Measurements from ENCODE around the gene ZC3H6.
A peak's percentile ranks its signal among the peaks of the same experiment; 100 is the strongest.

ZC3H6 gene

GRCh38 chr2:112272669-112273068, 2.7 kb upstream of the ZC3H6 start:
- no peak overlapping the region for H3K27ac ChIP-seq (replicated peaks)
- no peak for DNase-seq (ENCODE audit: low read depth in 1 of 2, low spot score in 1 of 2)
- no peaks in the 10 kb centered on the region for H3K27me3 ChIP-seq (ENCODE audit: insufficient read depth, poor library complexity, severe bottlenecking)
- no peak overlapping the region for H3K4me3 ChIP-seq (replicated peaks; ENCODE audit: insufficient read depth, low read length)
- TF ChIP-seq, protein P1, sequence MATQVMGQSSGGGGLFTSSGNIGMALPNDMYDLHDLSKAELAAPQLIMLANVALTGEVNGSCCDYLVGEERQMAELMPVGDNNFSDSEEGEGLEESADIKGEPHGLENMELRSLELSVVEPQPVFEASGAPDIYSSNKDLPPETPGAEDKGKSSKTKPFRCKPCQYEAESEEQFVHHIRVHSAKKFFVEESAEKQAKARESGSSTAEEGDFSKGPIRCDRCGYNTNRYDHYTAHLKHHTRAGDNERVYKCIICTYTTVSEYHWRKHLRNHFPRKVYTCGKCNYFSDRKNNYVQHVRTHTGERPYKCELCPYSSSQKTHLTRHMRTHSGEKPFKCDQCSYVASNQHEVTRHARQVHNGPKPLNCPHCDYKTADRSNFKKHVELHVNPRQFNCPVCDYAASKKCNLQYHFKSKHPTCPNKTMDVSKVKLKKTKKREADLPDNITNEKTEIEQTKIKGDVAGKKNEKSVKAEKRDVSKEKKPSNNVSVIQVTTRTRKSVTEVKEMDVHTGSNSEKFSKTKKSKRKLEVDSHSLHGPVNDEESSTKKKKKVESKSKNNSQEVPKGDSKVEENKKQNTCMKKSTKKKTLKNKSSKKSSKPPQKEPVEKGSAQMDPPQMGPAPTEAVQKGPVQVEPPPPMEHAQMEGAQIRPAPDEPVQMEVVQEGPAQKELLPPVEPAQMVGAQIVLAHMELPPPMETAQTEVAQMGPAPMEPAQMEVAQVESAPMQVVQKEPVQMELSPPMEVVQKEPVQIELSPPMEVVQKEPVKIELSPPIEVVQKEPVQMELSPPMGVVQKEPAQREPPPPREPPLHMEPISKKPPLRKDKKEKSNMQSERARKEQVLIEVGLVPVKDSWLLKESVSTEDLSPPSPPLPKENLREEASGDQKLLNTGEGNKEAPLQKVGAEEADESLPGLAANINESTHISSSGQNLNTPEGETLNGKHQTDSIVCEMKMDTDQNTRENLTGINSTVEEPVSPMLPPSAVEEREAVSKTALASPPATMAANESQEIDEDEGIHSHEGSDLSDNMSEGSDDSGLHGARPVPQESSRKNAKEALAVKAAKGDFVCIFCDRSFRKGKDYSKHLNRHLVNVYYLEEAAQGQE (IDR thresholded peaks at IDR 0.05; ENCODE audit: insufficient replicate concordance, low read depth) = no peak
- TF ChIP-seq SPI1 (IDR thresholded peaks at IDR 0.05; ENCODE audit: borderline replicate concordance, low read depth) (no peak), POLR2AphosphoS5 (IDR thresholded peaks at IDR 0.05; ENCODE audit: low read depth) (no peak), GABPA (IDR thresholded peaks at IDR 0.05; ENCODE audit: low read depth) (no peak)
- TF ChIP-seq, protein P2, sequence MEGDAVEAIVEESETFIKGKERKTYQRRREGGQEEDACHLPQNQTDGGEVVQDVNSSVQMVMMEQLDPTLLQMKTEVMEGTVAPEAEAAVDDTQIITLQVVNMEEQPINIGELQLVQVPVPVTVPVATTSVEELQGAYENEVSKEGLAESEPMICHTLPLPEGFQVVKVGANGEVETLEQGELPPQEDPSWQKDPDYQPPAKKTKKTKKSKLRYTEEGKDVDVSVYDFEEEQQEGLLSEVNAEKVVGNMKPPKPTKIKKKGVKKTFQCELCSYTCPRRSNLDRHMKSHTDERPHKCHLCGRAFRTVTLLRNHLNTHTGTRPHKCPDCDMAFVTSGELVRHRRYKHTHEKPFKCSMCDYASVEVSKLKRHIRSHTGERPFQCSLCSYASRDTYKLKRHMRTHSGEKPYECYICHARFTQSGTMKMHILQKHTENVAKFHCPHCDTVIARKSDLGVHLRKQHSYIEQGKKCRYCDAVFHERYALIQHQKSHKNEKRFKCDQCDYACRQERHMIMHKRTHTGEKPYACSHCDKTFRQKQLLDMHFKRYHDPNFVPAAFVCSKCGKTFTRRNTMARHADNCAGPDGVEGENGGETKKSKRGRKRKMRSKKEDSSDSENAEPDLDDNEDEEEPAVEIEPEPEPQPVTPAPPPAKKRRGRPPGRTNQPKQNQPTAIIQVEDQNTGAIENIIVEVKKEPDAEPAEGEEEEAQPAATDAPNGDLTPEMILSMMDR (IDR thresholded peaks at IDR 0.05; ENCODE audit: insufficient read depth, low read length) = no peak

- DNase-seq (ENCODE audit: low read depth in 1 of 2, low spot score in 1 of 2) = no peak
- no peak overlapping the region for H3K27ac ChIP-seq (replicated peaks)
- no peaks in the 10 kb centered on the region for H3K27me3 ChIP-seq (ENCODE audit: insufficient read depth, poor library complexity, severe bottlenecking)
- no peak overlapping the region for H3K4me3 ChIP-seq (replicated peaks; ENCODE audit: insufficient read depth, low read length)
- TF ChIP-seq POLR2AphosphoS5 (IDR thresholded peaks at IDR 0.05; ENCODE audit: low read depth) (no peak), GABPA (IDR thresholded peaks at IDR 0.05; ENCODE audit: low read depth) (no peak), SPI1 (IDR thresholded peaks at IDR 0.05; ENCODE audit: borderline replicate concordance, low read depth) (no peak)
- TF ChIP-seq, protein P2 (IDR thresholded peaks at IDR 0.05; ENCODE audit: insufficient read depth, low read length) = no peak
- TF ChIP-seq, protein P1 (IDR thresholded peaks at IDR 0.05; ENCODE audit: insufficient replicate concordance, low read depth) = no peak
These were observed 2.0 kb upstream of the ZC3H6 start for GRCh38 chr2:112273349-112273748.

GRCh38 chr2:112275887-112276773, 733 bp downstream of the ZC3H6 start:
- TF ChIP-seq, protein P1 (IDR thresholded peaks at IDR 0.05; ENCODE audit: insufficient replicate concordance, low read depth) = no peak
- TF ChIP-seq POLR2AphosphoS5 (IDR thresholded peaks at IDR 0.05; ENCODE audit: low read depth) = peak; percentile 85
- TF ChIP-seq GABPA (IDR thresholded peaks at IDR 0.05; ENCODE audit: low read depth) = no peak
- TF ChIP-seq, protein P2 (IDR thresholded peaks at IDR 0.05; ENCODE audit: insufficient read depth, low read length) = no peak
- TF ChIP-seq SPI1 (IDR thresholded peaks at IDR 0.05; ENCODE audit: borderline replicate concordance, low read depth) = no peak
- H3K27ac ChIP-seq (replicated peaks) = peak overlapping the region; percentile 99
- peak overlapping the region; percentile 63 for H3K4me3 ChIP-seq (replicated peaks; ENCODE audit: insufficient read depth, low read length)
- no peaks in the 10 kb centered on the region for H3K27me3 ChIP-seq (ENCODE audit: insufficient read depth, poor library complexity, severe bottlenecking)
- peak; percentile 81 to 84 for DNase-seq (ENCODE audit: low read depth in 1 of 2, low spot score in 1 of 2)
